ENCODE results near the gene CCDC30.
"Not testable (repeated sequence)": the region's sequence is repeated elsewhere in the genome, so short reads cannot be mapped to it uniquely, and the experiment has no call there.

The CCDC30 gene

GRCh38 chr1:42453386-42453785 is 9.7 kb upstream of the CCDC30 start:
- no peak for DNase-seq (ENCODE audit: low read depth)

GRCh38 chr1:42454403-42454802 is 8.7 kb upstream of the CCDC30 start:
- DNase-seq (ENCODE audit: low read depth), result no peak

GRCh38 chr1:42456010-42456753 is 6.9 kb upstream of the CCDC30 start, which contains the start of the genes PPCS and ZMYND12:
PPCS (plus strand) TSS chr1:42456543; CDS start chr1:42456566, 23 bp downstream.
ZMYND12 (minus strand) TSS chr1:42456022; CDS start chr1:42455997, 25 bp downstream.
- DNase-seq (ENCODE audit: low read depth), result peak; percentile 47

GRCh38 chr1:42456754-42457089 is 6.4 kb upstream of the CCDC30 start:
- peak; percentile 9 for DNase-seq (ENCODE audit: low read depth)

GRCh38 chr1:42461196-42461595 is 1.9 kb upstream of the CCDC30 start:
- no peak for DNase-seq (ENCODE audit: low read depth)

- DNase-seq (ENCODE audit: low read depth), result no peak
Observed at GRCh38 chr1:42463921-42464320, 835 bp downstream of the CCDC30 start.

- DNase-seq (ENCODE audit: low read depth), result no peak
Observed at GRCh38 chr1:42466030-42466429, 2.9 kb downstream of the CCDC30 start.

- no peak for DNase-seq (ENCODE audit: low read depth)
Observed at GRCh38 chr1:42469727-42470126, 6.6 kb downstream of the CCDC30 start.

GRCh38 chr1:42476605-42477004 is 13.5 kb downstream of the CCDC30 start:
- no peak for DNase-seq (ENCODE audit: low read depth)

- DNase-seq (ENCODE audit: low read depth), result not testable (repeated sequence)
Observed at GRCh38 chr1:42477354-42477753, 14.3 kb downstream of the CCDC30 start.

- DNase-seq (ENCODE audit: low read depth), result no peak
Observed at GRCh38 chr1:42477775-42478174, 14.7 kb downstream of the CCDC30 start.

GRCh38 chr1:42479621-42480020 is 16.5 kb downstream of the CCDC30 start:
- DNase-seq (ENCODE audit: low read depth), result no peak

GRCh38 chr1:42480921-42481320 is 17.8 kb downstream of the CCDC30 start:
- no peak for DNase-seq (ENCODE audit: low read depth)

- no peak for DNase-seq (ENCODE audit: low read depth)
Observed at GRCh38 chr1:42482635-42483153, 19.6 kb downstream of the CCDC30 start.

- DNase-seq (ENCODE audit: low read depth), result peak; percentile 39
Observed at GRCh38 chr1:42484382-42484781, 21.3 kb downstream of the CCDC30 start.

- DNase-seq (ENCODE audit: low read depth), result no peak
Observed at GRCh38 chr1:42490237-42490636, 27.2 kb downstream of the CCDC30 start.

GRCh38 chr1:42502031-42502430 is 38.9 kb downstream of the CCDC30 start:
- not testable (repeated sequence) for DNase-seq (ENCODE audit: low read depth)

- DNase-seq (ENCODE audit: low read depth), result no peak
Observed at GRCh38 chr1:42504535-42505128, 41.5 kb downstream of the CCDC30 start.

- DNase-seq (ENCODE audit: low read depth), result no peak
Observed at GRCh38 chr1:42506576-42506975, 43.5 kb downstream of the CCDC30 start.

GRCh38 chr1:42511581-42512155 is 48.6 kb downstream of the CCDC30 start:
- DNase-seq (ENCODE audit: low read depth), result not testable (repeated sequence)

- no peak for DNase-seq (ENCODE audit: low read depth)
Observed at GRCh38 chr1:42518908-42519307, 55.8 kb downstream of the CCDC30 start.

GRCh38 chr1:42523171-42523570 is 60.1 kb downstream of the CCDC30 start:
- no peak for DNase-seq (ENCODE audit: low read depth)

- DNase-seq (ENCODE audit: low read depth), result no peak
Observed at GRCh38 chr1:42524330-42524729, 61.2 kb downstream of the CCDC30 start.
